Upper lobe of left lung (tissue), 4 donors: ENCODE data around the gene SPEF1.

Experiments
- EP300 ChIP-seq, 4 donors: sonication (generic); formaldehyde crosslinking; IDR thresholded peaks; one replicate each; pipeline ENCODE4 v1.5.1; 2017; ENCODE audit warnings: antibody characterized with exemption in 4 of 4, control low read depth in 2 of 4
- POLR2A ChIP-seq, 4 donors: fragments of 450-650 bp; IDR thresholded peaks; one replicate each; pipeline ENCODE4 v1.5.1; 2016 to 2017; ENCODE audit warnings: antibody characterized with exemption in 4 of 4, mild to moderate bottlenecking in 2 of 4
- POLR2AphosphoS5 ChIP-seq, 2 donors: sonication (generic); formaldehyde crosslinking; IDR thresholded peaks; one replicate each; pipeline ENCODE4 v1.5.1; 2017; ENCODE audit warnings: antibody characterized with exemption in 2 of 2
- TF ChIP-seq, protein P1 (sequence below), 6 experiments: fragments of 450-650 bp in 4 of 6; fragments of 200-600 bp in 2 of 6; sonication (generic) in 2 of 6; IDR thresholded peaks; one replicate each; pipeline ENCODE4 v1.5.1; 2016 to 2019; ENCODE audit warnings: antibody characterized with exemption in 6 of 6

DNA sequence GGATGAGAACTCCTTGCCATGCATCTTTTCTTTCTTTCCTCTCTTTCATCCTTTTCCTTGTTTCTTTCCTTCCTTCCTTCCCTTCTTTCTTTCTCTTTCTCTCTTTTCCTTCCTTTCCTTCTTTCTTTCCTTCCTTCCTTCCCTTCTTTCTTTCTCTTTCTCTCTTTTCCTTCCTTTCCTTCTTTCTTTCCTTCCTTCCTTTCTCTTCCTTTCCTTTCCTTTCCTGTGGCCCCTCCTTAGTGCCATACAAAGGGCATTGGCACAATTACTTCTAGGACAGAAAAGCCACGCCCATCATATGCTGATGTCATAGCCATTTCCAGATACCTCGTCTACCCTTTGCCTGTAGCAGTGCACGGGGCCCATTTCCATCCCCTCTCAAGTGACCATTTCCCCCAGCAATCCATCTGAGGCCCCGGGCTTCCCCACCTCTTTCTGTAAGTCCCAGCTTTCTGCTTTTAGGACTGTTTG is 7.5 kb upstream of the SPEF1 start:
- TF ChIP-seq, protein P1, sequence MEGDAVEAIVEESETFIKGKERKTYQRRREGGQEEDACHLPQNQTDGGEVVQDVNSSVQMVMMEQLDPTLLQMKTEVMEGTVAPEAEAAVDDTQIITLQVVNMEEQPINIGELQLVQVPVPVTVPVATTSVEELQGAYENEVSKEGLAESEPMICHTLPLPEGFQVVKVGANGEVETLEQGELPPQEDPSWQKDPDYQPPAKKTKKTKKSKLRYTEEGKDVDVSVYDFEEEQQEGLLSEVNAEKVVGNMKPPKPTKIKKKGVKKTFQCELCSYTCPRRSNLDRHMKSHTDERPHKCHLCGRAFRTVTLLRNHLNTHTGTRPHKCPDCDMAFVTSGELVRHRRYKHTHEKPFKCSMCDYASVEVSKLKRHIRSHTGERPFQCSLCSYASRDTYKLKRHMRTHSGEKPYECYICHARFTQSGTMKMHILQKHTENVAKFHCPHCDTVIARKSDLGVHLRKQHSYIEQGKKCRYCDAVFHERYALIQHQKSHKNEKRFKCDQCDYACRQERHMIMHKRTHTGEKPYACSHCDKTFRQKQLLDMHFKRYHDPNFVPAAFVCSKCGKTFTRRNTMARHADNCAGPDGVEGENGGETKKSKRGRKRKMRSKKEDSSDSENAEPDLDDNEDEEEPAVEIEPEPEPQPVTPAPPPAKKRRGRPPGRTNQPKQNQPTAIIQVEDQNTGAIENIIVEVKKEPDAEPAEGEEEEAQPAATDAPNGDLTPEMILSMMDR (IDR thresholded peaks at IDR 0.05), result no peak
- no peak for TF ChIP-seq POLR2A (IDR thresholded peaks at IDR 0.05)
- no peak for TF ChIP-seq POLR2AphosphoS5 (IDR thresholded peaks at IDR 0.05)
- TF ChIP-seq EP300 (IDR thresholded peaks at IDR 0.05), result no peak
